Panc1 (cell line): Measurements from ENCODE around the gene CATSPERD. TPM values are rescaled to one million over a fixed set of nuclear protein-coding genes. Genes with fewer than 3 reads are reported as not detected.

ENCODE experiments used
- ATAC-seq: fragments of 200-7000 bp; cut with Tn5 transposase; 2 replicates; pipeline ENCODE4 v1.9.1; 2020; ENCODE audit warnings: mild to moderate bottlenecking, moderate library complexity
- BruUV-seq: library from RNA; stranded (reverse); fragments of 400-500 nt; replicated peaks from 2 replicates; lab custom pipeline; 2021; lab: Mats Ljungman, UMichigan
- CTCF ChIA-PET: fragments of 300-600 bp; sonication (Branson Sonifier 250); formaldehyde crosslinking; loops from one replicate; lab custom pipeline; 2022; ENCODE audit warnings: antibody characterized with exemption; lab: Charles Lee
- POLR2A ChIA-PET: fragments of 300-600 bp; sonication (Branson Sonifier 250); formaldehyde crosslinking; loops from one replicate; lab custom pipeline; 2022; ENCODE audit warnings: antibody characterized with exemption; lab: Charles Lee
- DNase-seq: peaks from one replicate; pipeline ENCODE4 v3.0.0-alpha.2; 2010; ENCODE audit warnings: low read depth, low spot score
- H3K27ac ChIP-seq: 2 replicates; pipeline ENCODE4 v1.5.1; 2011; ENCODE audit warnings: mild to moderate bottlenecking, low read length, inconsistent platforms
- H3K27me3 ChIP-seq: fragments of 200-500 bp; sonication (Bioruptor generic); 2 replicates; pipeline ENCODE4 v1.6.0; 2014; ENCODE audit warnings: low read length, inconsistent platforms; ENCODE audit not compliant: control insufficient read depth, insufficient read depth
- H3K36me3 ChIP-seq: fragments of 200-500 bp; sonication (Bioruptor generic); 2 replicates; pipeline ENCODE4 v1.5.1; 2014; ENCODE audit warnings: inconsistent platforms, mild to moderate bottlenecking, low read length, moderate library complexity; ENCODE audit not compliant: control insufficient read depth, insufficient read depth
- H3K4me1 ChIP-seq: 2 replicates; pipeline ENCODE4 v1.5.1; 2011; ENCODE audit warnings: inconsistent platforms, mild to moderate bottlenecking, low read length, moderate library complexity; ENCODE audit not compliant: control insufficient read depth, insufficient read depth
- H3K4me3 ChIP-seq, 2 experiments: 2 replicates each; pipeline ENCODE4 v1.5.1; 2011 to 2012; ENCODE audit warnings: low read depth in 2 of 2, low read length in 2 of 2, mild to moderate bottlenecking in 2 of 2, inconsistent platforms in 1 of 2, moderate library complexity in 1 of 2
- H3K9me3 ChIP-seq: fragments of 200-500 bp; sonication (Bioruptor generic); 2 replicates; pipeline ENCODE4 v1.5.1; 2014; ENCODE audit warnings: low read depth, mild to moderate bottlenecking, inconsistent platforms, low read length, moderate library complexity; ENCODE audit not compliant: control insufficient read depth, insufficient read depth
- POLR2AphosphoS5 ChIP-seq: IDR thresholded peaks from 2 replicates; pipeline ENCODE4 v1.6.1; 2012; ENCODE audit warnings: mild to moderate bottlenecking, low read depth, low read length, moderate library complexity
- SIN3A ChIP-seq: IDR thresholded peaks from 2 replicates; pipeline ENCODE4 v1.6.1; 2012; ENCODE audit warnings: low read depth, mild to moderate bottlenecking, low read length, moderate library complexity, borderline replicate concordance; ENCODE audit not compliant: insufficient read depth
- TCF7L2 ChIP-seq: IDR thresholded peaks from 2 replicates; pipeline ENCODE4 v1.6.1; 2011; ENCODE audit warnings: mild to moderate bottlenecking, low read depth, low read length, inconsistent platforms
- in situ Hi-C: cut with HindIII; loops from 2 replicates; pipeline ENCODE4 v1.10.0; 2016; ENCODE audit warnings: low sequenced_read_pairs, low pct_unique_long_range_greater_than_20kb
- intact Hi-C: fragments of 100-400 bp; cut with micrococcal nuclease; formaldehyde crosslinking; loops from one replicate; pipeline ENCODE4 v1.10.0; 2022; ENCODE audit not compliant: unreplicated experiment
- total RNA-seq: library from RNA; stranded (reverse); gene quantifications from one replicate; pipeline ENCODE4 v1.2.1, GENCODE V29; 2021; ENCODE audit not compliant: unreplicated experiment
- TF ChIP-seq, protein P1 (sequence below), 2 experiments: IDR thresholded peaks; 2 replicates each; pipeline ENCODE4 v1.6.1; 2011 to 2012; ENCODE audit warnings: low read depth in 2 of 2, control low read depth in 1 of 2, low read length in 1 of 2, mild to moderate bottlenecking in 1 of 2, moderate library complexity in 1 of 2; ENCODE audit not compliant: insufficient read depth in 1 of 2
- TF ChIP-seq, protein P2 (sequence below): fragments of 450-650 bp; IDR thresholded peaks from 2 replicates; pipeline ENCODE4 v1.5.1; 2017; ENCODE audit warnings: mild to moderate bottlenecking

Gene CATSPERD
- total RNA-seq, 1 experiment from 2014 or later = 0.08 TPM

DNA sequence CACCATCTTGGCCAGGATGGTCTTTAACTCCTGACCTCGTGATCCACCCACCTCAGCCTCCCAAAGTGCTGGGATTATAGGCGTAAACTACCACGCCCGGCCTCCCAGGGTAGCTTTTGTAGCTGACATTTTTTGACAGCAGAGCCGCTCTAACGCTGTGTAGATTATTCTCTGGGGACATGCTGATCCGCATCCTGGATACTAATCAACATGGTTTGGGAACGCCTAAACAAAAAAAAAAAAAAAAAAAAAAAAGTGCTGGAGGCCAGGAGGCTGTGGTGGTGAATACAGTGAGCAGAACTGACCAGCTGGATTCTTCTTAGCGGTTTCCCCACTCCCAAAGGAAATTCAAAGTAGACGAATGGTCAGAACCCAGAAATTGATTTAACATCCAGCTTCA, 5.6 kb upstream of the CATSPERD start:
- BruUV-seq = no TSS peak
- no peak for DNase-seq
- ChIA-PET CTCF (interaction anchor here (0.7 kb wide), 1 partner anchor 24 kb away, joined by 5 read pairs; no protein-coding TSS in a partner anchor), POLR2A (no interaction called here)
- intact Hi-C loops = no loop called here
- peaks cover 6% of the 10 kb centered on the region; the same call in 1 of the 2 replicates for H3K36me3 ChIP-seq
- no peaks in the 10 kb centered on the region for H3K9me3 ChIP-seq
- H3K4me3 ChIP-seq = no peak overlapping the region
- TF ChIP-seq SIN3A (no peak), TCF7L2 (no peak)
- no peak overlapping the region for H3K27ac ChIP-seq
- ATAC-seq = no peak
- no peaks in the 10 kb centered on the region for H3K27me3 ChIP-seq
- H3K4me1 ChIP-seq = peaks cover 8% of the 10 kb centered on the region; the same call in 1 of the 2 replicates
- in situ Hi-C loops = no loop called here

DNA sequence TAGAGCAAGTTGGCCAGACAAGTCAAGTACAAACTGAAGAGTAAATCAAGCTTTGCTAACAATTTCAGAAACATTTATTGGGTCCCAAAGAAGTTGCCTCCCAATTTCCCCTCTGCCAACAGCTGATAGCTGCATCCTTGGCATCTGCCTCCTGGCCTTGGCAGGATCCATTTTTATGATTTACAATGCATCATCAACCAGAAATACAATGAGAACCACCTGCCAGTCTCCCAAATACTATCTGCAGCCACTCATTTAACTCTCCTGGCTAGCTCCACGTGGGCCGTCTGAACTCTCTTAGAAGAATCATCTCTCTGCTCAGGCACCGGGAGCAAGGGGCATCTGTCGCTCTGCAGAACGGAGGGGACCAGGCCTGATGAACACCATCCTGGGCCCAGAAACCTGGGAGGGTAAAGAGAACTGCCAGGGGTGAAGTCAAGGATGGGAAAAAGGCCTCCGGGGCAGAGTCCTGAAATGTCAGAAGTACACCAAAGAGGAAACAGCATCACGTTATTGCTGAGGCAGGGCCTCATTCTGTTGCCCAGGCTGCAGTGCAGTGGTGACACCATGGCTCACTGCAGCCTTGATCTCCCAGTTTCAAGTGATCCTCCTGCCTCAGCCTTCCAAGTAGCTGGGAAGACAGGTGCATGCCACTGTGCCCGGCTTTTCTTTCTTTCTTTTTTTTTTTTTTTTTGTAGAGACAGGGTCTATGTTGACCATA, 3.1 kb upstream of the CATSPERD start:
- no peak for ATAC-seq
- no peak for DNase-seq
- no peaks in the 10 kb centered on the region for H3K27me3 ChIP-seq
- CTCF ChIA-PET = no interaction called here
- intact Hi-C loops = no loop called here
- no TSS peak for BruUV-seq
- POLR2A ChIA-PET = no interaction called here
- H3K9me3 ChIP-seq = no peaks in the 10 kb centered on the region
- H3K27ac ChIP-seq = peak overlapping the region; percentile 96
- peak overlapping the region; percentile 96 to 98 for H3K4me3 ChIP-seq
- in situ Hi-C loops = no loop called here
- TF ChIP-seq, protein P1, sequence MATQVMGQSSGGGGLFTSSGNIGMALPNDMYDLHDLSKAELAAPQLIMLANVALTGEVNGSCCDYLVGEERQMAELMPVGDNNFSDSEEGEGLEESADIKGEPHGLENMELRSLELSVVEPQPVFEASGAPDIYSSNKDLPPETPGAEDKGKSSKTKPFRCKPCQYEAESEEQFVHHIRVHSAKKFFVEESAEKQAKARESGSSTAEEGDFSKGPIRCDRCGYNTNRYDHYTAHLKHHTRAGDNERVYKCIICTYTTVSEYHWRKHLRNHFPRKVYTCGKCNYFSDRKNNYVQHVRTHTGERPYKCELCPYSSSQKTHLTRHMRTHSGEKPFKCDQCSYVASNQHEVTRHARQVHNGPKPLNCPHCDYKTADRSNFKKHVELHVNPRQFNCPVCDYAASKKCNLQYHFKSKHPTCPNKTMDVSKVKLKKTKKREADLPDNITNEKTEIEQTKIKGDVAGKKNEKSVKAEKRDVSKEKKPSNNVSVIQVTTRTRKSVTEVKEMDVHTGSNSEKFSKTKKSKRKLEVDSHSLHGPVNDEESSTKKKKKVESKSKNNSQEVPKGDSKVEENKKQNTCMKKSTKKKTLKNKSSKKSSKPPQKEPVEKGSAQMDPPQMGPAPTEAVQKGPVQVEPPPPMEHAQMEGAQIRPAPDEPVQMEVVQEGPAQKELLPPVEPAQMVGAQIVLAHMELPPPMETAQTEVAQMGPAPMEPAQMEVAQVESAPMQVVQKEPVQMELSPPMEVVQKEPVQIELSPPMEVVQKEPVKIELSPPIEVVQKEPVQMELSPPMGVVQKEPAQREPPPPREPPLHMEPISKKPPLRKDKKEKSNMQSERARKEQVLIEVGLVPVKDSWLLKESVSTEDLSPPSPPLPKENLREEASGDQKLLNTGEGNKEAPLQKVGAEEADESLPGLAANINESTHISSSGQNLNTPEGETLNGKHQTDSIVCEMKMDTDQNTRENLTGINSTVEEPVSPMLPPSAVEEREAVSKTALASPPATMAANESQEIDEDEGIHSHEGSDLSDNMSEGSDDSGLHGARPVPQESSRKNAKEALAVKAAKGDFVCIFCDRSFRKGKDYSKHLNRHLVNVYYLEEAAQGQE (IDR thresholded peaks at IDR 0.05; ENCODE audit: insufficient read depth in 1 of 2, low read depth in 2 of 2, low read length in 1 of 2) = no peak
- TF ChIP-seq TCF7L2 (no peak), SIN3A (no peak), POLR2AphosphoS5 (no peak)
- TF ChIP-seq, protein P2, sequence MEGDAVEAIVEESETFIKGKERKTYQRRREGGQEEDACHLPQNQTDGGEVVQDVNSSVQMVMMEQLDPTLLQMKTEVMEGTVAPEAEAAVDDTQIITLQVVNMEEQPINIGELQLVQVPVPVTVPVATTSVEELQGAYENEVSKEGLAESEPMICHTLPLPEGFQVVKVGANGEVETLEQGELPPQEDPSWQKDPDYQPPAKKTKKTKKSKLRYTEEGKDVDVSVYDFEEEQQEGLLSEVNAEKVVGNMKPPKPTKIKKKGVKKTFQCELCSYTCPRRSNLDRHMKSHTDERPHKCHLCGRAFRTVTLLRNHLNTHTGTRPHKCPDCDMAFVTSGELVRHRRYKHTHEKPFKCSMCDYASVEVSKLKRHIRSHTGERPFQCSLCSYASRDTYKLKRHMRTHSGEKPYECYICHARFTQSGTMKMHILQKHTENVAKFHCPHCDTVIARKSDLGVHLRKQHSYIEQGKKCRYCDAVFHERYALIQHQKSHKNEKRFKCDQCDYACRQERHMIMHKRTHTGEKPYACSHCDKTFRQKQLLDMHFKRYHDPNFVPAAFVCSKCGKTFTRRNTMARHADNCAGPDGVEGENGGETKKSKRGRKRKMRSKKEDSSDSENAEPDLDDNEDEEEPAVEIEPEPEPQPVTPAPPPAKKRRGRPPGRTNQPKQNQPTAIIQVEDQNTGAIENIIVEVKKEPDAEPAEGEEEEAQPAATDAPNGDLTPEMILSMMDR = no peak
- H3K36me3 ChIP-seq = peaks cover 3% of the 10 kb centered on the region; the same call in 1 of the 2 replicates
- H3K4me1 ChIP-seq = peaks cover 8% of the 10 kb centered on the region; the same call in 1 of the 2 replicates
